ENCODE measurements around the gene KRTAP9-2.

DNA sequence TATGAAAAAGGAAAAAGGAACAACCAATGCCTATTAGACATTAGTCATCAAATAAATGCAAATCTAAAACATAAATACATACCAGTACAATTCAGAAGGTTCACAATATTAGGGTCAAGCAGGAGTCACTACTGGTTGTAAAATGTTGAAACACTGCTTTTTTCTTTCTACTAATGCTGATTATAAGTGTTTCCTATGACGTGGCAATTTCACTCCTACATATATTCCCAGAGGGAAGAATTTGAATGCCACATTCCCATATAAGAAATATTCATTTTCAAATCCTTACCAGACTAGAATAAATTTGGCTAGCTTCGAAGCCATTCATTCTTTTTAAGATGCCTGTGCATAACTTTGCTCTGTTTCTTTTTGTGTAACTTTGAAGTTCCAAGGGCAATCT is 2.6 kb upstream of the KRTAP9-2 start:
- TF ChIP-seq EZH2phosphoT487 (IDR thresholded peaks at IDR 0.05; ENCODE audit: borderline replicate concordance, low read depth) (no peak), POLR2AphosphoS5 (IDR thresholded peaks at IDR 0.05; ENCODE audit: low read depth, low read length) (no peak), NRF1 (IDR thresholded peaks at IDR 0.05; ENCODE audit: low read depth, low read length) (no peak), EP300 (IDR thresholded peaks at IDR 0.05; ENCODE audit: borderline replicate concordance in 1 of 2, low read depth in 1 of 2, low read length in 1 of 2) (no peak), GATA2 (CRISPR knock-in tag; IDR thresholded peaks at IDR 0.05) (no peak), USF2 (IDR thresholded peaks at IDR 0.05; ENCODE audit: borderline replicate concordance, low read depth, low read length) (no peak), RFX5 (IDR thresholded peaks at IDR 0.05; ENCODE audit: low read length) (no peak), YY1 (IDR thresholded peaks at IDR 0.05; ENCODE audit: low read depth) (no peak), FOSL2 (IDR thresholded peaks at IDR 0.05; ENCODE audit: borderline replicate concordance, low read depth) (no peak), RAD21 (IDR thresholded peaks at IDR 0.05; ENCODE audit: low read length) (no peak)
- TF ChIP-seq, protein P1, sequence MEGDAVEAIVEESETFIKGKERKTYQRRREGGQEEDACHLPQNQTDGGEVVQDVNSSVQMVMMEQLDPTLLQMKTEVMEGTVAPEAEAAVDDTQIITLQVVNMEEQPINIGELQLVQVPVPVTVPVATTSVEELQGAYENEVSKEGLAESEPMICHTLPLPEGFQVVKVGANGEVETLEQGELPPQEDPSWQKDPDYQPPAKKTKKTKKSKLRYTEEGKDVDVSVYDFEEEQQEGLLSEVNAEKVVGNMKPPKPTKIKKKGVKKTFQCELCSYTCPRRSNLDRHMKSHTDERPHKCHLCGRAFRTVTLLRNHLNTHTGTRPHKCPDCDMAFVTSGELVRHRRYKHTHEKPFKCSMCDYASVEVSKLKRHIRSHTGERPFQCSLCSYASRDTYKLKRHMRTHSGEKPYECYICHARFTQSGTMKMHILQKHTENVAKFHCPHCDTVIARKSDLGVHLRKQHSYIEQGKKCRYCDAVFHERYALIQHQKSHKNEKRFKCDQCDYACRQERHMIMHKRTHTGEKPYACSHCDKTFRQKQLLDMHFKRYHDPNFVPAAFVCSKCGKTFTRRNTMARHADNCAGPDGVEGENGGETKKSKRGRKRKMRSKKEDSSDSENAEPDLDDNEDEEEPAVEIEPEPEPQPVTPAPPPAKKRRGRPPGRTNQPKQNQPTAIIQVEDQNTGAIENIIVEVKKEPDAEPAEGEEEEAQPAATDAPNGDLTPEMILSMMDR (IDR thresholded peaks at IDR 0.05) = no peak

Data from SK-N-SH (cell line).